HG02571 (cell line): Measurements from ENCODE around the gene TMEM185B.
"Not testable (repeated sequence)": the region's sequence is repeated elsewhere in the genome, so short reads cannot be mapped to it uniquely, and the experiment has no call there.

ENCODE experiments used
- ATAC-seq: cut with Tn5 transposase; IDR thresholded peaks from one replicate; pipeline ENCODE4 v1.9.1; 2021; ENCODE audit warnings: mild to moderate bottlenecking, moderate library complexity; ENCODE audit not compliant: unreplicated experiment

The TMEM185B gene

GRCh38 chr2:120209427-120210269, 13.6 kb downstream of the TMEM185B start:
- ATAC-seq = no peak

- ATAC-seq = no peak
Measured at GRCh38 chr2:120208381-120209353, 14.5 kb downstream of the TMEM185B start.

- ATAC-seq = no peak
Measured at GRCh38 chr2:120206022-120206581, 17.1 kb downstream of the TMEM185B start.

DNA sequence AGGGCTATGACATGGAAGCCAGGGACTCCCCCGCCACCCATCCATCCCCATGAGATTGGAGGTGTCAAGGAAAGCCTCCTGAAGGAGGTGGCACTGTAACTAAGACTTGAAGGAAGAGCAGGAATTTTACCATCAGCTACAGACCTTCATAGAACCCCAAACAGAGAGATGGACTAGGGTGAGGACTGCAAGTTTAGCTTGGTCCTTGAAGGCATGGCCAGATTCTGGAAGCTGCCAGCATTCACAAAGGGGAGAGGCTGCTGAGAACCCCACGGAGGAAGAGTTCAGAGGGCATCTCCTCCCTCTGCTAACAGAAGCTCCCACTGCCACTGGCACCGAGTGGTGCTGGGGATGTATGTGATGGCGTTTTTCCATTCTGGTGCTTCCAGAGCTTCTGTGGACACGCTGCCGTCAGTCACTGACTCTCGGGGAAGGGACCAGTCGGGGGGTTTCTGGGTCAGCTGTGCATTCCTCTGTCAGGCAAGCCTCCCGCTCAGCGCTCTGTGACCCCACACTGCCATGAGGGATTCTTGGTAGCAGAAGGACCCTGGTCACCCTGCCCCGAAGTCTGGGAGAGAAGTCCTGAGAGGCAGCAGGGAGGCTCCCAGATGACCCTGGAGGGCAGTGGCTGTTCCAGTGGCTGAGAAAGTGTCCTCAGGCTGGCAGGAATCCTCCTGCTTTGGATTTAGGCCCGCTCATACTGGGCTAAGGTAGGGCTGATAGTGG, 18.1 kb downstream of the TMEM185B start:
- no peak for ATAC-seq

DNA sequence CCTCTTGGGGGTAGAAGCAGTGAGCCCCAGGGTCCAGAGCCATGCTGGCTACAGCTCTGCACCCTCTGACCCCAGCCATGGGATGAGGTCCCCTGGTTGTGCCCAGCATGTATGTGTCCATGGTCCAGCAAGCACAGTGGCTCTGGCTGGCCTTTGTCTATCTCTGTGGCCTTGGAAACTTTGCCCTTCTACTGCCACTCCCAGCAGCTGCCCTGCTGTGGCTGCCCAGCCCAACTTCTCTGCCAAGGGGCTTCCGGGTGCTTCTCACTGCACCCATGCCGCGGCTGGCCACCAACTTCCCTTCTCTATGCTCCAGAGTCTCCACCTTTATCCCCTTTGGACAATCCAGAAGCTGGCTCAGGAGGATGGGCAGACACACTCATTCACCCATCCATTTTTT, 18.8 kb downstream of the TMEM185B start:
- no peak for ATAC-seq

- no peak for ATAC-seq
Measured at GRCh38 chr2:120204022-120204405, 19.2 kb downstream of the TMEM185B start.

- no peak for ATAC-seq
Measured at GRCh38 chr2:120203251-120204021, 19.8 kb downstream of the TMEM185B start.

- ATAC-seq = not testable (repeated sequence)
Measured at GRCh38 chr2:120199817-120200459, 23.3 kb downstream of the TMEM185B start.

GRCh38 chr2:120195553-120195952, 27.6 kb downstream of the TMEM185B start:
- ATAC-seq = no peak

DNA sequence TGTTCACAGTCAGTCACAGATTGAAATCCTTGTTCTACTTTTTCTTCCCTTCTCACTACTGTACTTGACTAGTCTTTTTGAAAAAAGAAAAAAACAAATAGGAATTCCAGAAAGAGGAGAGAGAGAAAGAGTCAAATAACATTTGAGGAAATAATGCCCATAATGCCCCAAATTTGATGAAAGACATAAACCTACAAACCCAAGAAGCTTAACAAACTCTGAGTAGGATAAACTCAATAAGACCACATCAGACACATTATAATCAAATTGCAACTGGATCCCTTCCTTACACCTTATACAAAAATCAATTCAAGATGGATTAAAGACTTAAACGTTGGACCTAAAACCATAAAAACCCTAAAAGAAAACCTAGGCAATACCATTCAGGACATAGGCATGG, 30.9 kb downstream of the TMEM185B start:
- no peak for ATAC-seq

DNA sequence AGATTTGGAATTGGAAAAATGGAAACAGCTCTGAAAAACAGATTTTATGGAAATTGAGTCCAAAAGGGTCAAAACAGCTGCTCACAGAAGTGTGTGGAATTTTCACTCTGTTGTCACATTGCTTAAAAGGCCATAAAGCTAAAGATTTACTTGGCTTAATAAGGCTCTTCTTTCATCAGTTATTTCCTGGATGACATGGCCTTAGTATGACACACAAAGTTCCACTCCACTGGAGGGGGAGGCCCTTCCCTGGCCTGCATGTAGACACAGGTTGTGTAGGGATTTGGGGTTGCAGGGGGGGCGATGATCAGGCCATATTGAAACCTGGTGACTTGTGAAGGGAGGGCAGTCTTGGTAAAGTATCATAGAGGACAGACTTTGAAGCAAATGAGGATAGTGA, 34.0 kb downstream of the TMEM185B start:
- ATAC-seq = no peak

DNA sequence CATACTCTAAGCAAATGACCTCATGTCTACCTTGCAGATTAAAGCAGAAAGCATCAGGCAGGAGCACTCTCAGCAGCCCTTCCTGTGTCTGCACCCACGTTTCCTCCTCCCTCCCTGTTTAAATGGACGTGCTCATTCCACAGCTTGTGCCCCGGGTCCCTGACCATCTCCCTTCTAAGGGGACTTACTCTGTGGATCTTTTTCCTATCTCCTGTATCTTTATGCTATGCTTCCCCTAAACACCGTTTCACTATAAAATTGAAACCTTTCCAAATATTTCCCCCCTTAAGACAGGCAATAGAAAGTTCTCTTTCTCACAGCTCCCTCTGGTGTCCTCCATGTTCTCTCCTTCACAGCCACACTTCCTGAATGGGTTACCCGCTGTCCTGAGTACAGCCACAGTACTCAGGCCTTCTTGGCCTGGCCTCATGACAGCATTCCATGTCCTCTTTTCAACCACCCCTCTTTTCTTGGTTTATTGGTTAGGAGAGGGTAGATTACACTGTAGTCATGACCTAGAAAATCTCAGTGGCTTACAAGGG, 41.1 kb downstream of the TMEM185B start:
- no peak for ATAC-seq

GRCh38 chr2:120180066-120180465, 43.1 kb downstream of the TMEM185B start:
- no peak for ATAC-seq

GRCh38 chr2:120179396-120179795, 43.8 kb downstream of the TMEM185B start:
- no peak for ATAC-seq

DNA sequence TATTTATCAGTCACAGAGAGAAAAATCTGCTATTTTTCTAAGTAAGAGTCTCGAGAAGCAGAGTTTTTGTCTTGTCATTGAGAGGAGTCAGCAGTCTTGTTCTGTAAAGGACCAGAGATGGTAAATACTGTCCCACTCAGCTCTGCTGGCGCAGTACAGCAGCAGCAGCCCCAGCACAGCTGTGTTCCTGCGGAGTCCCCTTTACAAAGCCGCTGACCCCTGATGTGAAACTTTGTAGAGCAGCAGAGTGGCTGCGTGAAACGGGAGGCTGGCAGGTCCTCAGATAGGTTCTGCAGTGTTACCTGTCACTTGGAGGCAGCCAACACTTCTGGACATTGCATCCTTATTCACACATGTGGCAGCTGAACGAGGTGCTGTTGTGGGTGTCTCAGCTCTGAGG, 45.2 kb downstream of the TMEM185B start:
- ATAC-seq = no peak

DNA sequence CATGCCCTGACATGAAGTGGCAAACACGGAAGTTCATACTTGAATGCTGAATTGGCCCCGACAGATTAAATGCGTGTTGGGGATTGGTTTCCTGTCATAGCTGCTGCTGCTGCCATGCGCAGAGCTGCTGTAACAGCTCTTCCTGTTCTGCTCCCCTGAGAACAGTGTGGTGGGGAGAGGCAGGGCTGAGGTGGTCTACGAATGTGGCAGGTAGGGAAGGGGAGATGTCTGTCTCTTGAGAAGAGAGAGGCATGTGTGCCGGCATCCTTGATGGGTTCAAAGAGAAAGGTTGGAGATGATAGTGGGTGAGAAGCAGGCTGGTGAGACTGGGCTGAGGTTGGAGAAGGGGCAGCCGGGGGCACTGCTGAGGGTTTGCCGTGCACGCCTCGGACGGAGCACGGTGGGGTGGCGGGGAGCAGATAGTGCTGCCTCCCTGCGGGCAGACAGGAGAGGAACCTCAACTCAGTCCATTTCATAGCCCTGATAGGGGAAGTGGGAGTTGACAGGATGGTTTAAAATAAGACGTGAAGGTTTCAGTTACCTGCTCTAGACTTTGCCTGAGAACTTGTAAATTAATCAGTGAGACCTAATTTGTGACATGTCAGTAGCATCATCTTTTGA, 46.1 kb downstream of the TMEM185B start:
- ATAC-seq = peak; percentile 96

DNA sequence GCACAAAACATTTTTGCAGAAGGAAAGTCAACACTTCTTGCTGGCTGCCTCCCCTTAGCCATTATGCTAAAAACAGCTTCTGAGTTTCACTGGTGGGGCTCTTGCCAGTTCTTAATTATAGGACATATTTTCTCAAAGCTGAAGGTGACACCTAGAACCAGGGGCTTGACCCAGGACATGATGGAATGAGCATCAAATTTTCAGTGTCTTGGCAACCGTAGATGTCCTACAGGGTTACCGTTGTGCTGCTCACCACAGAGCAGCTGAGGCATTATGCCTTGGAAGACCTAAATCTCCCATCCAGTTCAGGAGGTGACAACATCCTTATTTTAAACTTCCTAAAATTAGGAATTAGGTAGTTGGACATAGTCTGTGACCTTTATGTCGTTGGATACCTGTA, 46.7 kb downstream of the TMEM185B start:
- no peak for ATAC-seq

DNA sequence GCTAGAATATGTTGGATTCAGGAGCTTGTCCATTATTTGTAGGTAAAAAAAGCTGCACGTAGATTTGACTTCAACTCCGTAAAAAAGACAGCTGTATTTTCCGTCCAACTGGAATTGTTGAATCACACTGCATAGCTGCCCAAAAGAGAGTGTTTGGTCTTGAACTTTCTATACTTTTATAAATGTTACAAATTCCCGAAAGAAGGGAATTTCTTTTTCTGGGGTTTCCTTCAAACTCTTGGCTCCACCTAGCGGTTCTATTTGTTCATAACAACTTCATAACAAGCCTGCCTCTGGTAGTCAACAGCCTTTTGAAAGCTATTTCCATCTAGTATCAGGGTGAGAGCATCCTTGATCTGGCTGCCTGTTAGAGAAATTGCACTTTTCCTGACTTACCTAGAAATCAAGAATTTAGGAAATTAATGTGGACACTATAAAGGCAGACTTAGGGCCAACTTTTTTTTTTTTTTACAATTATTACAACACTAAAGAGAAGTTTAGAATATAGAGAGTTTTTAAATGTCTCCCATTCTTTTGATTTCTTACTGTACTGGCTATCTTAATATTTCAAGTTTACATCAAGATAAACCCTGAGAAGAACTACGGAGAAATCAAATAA, 48.1 kb downstream of the TMEM185B start:
- no peak for ATAC-seq
